NK-92 treated with Interleukin-12 subunit alpha and Interleukin-12 subunit beta, amount 100 ng/mL, for 24 hours (cell line): ENCODE data around the gene PIK3R3.
A peak's percentile ranks its signal among the peaks of the same experiment; 100 is the strongest.

Source experiments
- DNase-seq: peaks from one replicate; lab custom pipeline; 2025; lab: John Stamatoyannopoulos, UW

The PIK3R3 gene

GRCh38 chr1:46157916-46158311, 25.5 kb upstream of the PIK3R3 start:
- no peak for DNase-seq

- no peak for DNase-seq
These were observed 21.3 kb upstream of the PIK3R3 start for GRCh38 chr1:46153732-46154131.

DNA sequence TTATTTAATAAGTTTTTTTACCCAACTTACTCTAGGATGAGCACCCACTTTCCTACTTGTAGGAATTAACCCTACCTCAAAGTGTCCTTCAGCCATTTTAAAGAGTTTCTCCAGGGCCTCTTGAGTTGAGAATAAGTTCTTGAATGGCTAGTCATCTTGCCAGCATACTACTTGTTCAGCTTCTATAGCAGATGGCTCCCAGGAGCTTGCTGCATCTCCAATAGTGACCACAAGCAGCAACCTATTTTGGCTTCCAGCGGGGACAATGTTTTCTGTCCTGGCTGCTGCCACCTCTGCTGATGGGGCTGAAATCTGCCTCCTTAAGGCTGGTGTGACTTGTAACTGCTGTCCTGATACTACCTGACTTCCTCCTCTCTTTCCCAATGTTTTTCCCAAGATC, 20.8 kb upstream of the PIK3R3 start:
- DNase-seq: no peak

DNA sequence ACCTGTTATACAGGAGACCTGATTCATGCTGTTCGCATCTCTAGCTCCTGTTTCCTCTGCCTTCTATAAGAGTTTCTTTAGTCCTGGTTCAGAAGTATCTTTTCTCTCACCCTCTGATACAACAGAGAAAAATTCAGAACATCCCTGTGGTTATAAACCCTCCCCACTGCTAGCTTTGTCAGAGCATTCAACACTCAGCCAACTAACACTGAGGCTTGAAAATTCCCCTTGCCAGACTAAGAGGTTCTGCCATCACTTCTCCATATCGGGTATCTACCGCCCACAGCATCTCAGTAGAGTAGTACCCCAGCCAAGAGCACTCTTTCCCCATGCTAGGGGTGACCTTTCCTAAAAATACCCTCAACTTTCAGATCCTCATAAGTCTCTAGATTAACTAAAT, 19.6 kb upstream of the PIK3R3 start:
- DNase-seq: no peak

GRCh38 chr1:46150085-46150484, 17.7 kb upstream of the PIK3R3 start:
- DNase-seq: no peak

GRCh38 chr1:46148318-46148717, 15.9 kb upstream of the PIK3R3 start:
- DNase-seq: no peak

DNA sequence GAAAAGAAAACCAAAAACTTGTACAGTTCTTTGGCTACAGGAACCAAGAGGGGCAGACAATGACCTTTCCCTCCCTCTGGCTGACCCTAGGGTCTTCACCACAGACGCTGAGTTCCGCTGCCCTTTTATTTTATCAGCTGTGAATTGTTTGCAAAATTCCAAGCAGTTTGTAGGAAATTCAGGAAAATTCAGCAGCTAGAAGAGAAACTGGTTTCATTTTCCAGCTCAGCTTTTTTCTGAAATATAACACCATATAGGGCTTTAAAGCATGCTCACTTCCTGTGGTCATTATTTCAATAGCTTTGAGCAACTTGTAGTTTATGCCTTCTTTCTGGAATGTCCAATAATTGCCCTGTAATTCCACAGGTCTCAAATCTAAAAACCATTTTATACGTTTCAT, 5.5 kb upstream of the PIK3R3 start:
- DNase-seq: no peak

- no peak for DNase-seq
These were observed 4.3 kb upstream of the PIK3R3 start for GRCh38 chr1:46136711-46137110.

DNA sequence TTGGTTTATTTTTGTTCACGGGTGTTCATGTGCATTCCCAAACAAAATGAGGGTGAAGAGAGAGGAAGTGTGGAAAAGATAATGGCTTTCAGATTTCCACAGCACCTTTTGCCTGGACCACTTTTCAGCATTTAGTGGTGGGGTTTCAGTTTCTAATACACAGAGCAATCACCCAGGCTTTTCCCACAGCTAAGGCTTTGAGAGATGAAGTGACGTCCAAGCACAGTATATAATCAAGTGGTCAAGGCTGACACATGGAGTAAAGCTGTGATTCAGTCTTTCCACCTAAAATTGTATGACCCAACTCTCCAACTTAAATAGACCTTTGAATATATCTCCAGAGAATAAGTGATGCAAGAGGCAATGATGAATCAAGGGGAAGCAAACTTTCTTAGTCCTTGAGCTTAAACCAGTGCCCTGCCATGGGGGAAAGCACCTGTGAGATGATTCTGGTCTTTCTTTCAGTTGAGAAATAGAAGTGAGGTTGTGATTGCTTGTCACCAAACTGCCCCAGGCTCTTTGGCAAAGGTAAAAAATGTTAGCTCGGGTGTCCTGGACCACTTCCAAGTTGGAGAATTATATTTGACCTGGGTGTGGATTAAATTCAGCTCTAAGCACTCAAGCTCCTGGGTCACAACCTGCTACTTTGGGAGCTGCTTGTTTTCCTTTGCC, 2.4 kb upstream of the PIK3R3 start:
- DNase-seq: no peak

GRCh38 chr1:46133781-46134350, 1.4 kb upstream of the PIK3R3 start:
- DNase-seq: no peak

GRCh38 chr1:46133181-46133658, 791 bp upstream of the PIK3R3 start:
- DNase-seq: peak; percentile 82

- DNase-seq: no peak
These were observed 509 bp downstream of the PIK3R3 start for GRCh38 chr1:46131712-46132528.

DNA sequence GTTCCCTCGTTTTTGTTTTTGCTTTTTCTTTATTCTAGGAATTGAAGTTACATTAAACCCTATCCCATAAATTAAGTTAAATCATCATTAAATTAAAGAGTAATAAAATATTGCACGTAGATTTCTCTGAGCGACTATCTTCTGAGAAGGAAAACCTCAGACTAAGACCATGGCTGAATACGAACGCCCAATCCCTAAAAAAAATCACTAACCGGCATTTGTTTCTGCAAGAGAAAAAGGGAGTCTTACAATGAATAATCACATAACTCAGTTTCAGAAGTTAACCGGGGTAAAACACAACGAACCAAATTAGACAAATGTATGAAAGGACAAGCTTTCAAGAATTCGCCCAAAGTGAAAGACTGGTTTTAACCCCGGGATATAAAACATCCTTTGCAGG, 1.3 kb downstream of the PIK3R3 start:
- DNase-seq: no peak

GRCh38 chr1:46130606-46131005, 1.8 kb downstream of the PIK3R3 start:
- no peak for DNase-seq

DNA sequence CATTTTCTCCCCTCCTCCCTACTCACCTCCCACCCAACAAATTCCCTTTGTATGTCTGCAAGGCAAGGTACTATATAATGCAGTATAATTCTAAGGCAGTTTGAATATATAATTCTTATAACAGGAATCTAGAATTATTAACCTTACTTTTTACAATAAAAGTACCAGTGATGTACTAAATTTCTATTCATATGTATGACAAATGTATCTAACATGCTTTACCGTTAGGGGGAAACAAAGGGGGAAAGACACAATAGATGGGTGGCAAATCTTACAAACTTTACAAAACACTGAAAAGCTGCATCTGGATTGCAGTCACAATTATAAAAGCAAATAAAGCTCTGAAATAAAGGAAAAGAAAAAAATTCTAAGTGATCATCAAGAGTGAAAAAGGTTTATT, 2.3 kb downstream of the PIK3R3 start:
- DNase-seq: no peak

DNA sequence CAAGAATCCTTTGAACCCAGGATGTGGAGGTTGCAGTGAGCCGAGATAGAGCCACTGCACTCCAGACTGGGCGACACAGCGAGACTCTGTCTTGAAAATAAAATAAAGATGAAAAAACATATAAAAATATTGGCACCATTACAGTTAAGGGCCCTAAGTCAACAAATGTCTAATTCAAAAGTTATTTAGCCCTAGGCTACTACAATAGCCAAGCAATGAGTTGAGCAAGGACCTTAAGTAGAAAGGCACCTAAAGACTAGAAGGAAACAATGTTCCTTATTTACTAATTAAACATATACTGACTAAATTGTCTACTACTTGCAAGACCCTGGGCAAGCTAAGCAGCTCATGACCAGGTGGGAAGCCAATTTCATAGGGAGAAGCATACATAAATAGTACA, 4.1 kb downstream of the PIK3R3 start:
- no peak for DNase-seq

DNA sequence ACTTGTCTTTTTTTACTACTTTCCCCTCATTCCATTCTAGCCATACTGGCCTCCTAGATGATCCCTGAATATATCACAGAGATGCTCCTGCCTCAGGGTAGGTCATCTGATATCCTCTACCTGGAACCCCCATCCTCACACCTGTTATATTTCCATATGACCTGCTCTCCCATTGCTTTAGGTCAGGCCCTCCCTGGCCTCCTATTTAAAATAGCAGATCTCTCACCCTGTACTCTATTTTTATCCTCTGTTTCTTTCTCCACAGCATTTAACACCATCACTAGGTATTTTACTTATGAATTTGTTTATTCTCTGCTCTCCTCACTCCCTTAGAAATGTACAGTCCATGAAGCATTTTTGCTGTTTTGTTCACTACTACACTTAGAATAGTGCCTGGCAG, 13.6 kb downstream of the PIK3R3 start:
- no peak for DNase-seq

GRCh38 chr1:46117810-46118494, 14.5 kb downstream of the PIK3R3 start:
- no peak for DNase-seq

DNA sequence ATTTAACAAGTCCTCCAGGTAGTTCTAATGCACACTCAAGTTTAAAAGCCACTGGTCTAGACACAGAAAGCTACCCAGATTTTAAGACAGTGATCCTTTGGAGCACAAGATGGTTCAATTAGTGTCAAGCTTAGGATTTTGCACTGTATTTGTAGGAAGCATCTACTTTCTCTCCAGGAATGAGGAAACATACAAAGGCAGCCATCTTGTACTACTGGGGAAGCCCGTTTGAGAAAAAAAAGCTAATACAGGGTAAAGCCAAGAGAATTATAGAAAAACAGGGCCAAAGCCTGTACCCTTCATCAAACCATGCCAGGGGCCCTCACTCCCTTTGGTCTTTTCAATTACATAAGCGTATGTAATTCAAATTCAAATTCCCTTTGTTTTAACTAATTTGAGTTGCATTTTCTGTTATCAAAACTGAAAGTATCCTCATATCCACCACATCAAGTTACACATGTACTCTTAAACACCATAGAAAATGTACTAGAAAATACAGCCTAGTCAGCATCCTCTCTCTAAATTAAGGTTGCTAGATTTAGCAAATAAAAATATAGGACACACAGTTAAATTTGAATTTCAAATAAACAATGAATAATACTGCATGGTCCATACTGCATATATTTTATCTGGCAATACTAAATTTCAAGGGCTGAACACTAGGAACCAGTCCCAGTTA, 17.4 kb downstream of the PIK3R3 start:
- no peak for DNase-seq

DNA sequence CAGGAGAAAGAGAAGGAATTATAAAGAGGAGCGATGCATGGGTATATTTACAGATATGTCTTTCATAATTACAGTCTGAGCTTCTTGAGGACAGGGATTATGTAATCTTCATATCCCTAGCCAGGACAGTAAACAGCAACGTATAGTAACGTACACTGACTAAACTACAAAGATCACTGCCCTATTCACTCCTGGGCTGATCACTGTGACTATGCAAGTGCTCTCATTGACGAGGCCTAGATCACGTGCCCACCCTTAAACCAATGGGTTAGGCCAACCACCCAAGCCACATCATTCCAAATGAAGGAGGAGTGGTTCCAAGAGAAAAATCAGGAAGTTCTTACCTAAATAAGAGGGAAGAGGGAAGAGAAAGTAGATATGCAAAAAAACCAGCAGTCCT, 18.5 kb downstream of the PIK3R3 start:
- no peak for DNase-seq

- no peak for DNase-seq
These were observed 20.3 kb downstream of the PIK3R3 start for GRCh38 chr1:46112108-46112507.

GRCh38 chr1:46110521-46110920, 21.9 kb downstream of the PIK3R3 start:
- DNase-seq: no peak
